ENCODE data around the gene CLSTN3. TPM values are rescaled to one million over a fixed set of nuclear protein-coding genes. Genes with fewer than 3 reads are reported as not detected.

The CLSTN3 gene
- total and polyA plus RNA-seq, 2 experiments from 2014 or later: 5.0 to 46.9 TPM

DNA sequence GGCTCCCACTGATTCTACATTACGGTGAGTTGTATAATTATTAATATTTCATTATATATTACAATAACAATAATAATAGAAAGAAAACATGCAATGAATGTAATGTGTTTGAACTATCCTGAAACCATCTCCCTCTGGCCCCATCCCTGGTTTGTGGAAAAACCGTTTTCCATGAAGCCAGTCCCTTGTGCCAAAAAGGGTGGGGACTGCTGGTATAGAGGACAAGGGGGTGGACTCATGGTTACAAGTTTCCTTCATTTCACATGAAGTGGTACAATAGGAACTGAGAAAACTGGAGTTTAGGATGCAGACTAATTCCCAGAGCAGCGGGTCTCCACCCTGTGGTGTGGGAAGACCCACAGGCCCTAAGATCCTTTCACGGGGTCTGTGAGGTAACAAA is 18.1 kb upstream of the CLSTN3 start:
- no peak overlapping the region for H3K4me3 Mint-ChIP-seq
- H3K9me3 Mint-ChIP-seq: peaks cover 3% of the 10 kb centered on the region; the same call in 1 of the 3 replicates
- H4K20me1 ChIP-seq (replicated peaks; ENCODE audit: insufficient read depth): no peaks in the 10 kb centered on the region
- no peaks in the 10 kb centered on the region for H3K36me3 ChIP-seq (ENCODE audit: insufficient read depth)
- H3K79me2 ChIP-seq (replicated peaks; ENCODE audit: insufficient read depth): peaks cover 2% of the 10 kb centered on the region; the same call in 1 of the 2 replicates
- peaks cover 20% of the 10 kb centered on the region for H3K27me3 Mint-ChIP-seq (ENCODE audit: insufficient read depth, low read depth, poor library complexity)
- no peaks in the 10 kb centered on the region for H3K9me2 ChIP-seq (ENCODE audit: insufficient read depth)
- no peak overlapping the region for H3K4me3 ChIP-seq
- no peak for TF ChIP-seq STAT1 (IDR thresholded peaks at IDR 0.05; ENCODE audit: unreplicated experiment)
- no peak for TF ChIP-seq CREB1 (CRISPR knock-in tag; IDR thresholded peaks at IDR 0.05; ENCODE audit: low read depth)
- no peak for TF ChIP-seq EZH2phosphoT487 (IDR thresholded peaks at IDR 0.05; ENCODE audit: unreplicated experiment)
- no peak for TF ChIP-seq POLR2AphosphoS5 (IDR thresholded peaks at IDR 0.05; ENCODE audit: low read depth)
- TF ChIP-seq JUNB (IDR thresholded peaks at IDR 0.05; ENCODE audit: unreplicated experiment): no peak
- no peak for TF ChIP-seq ZNF114 (CRISPR knock-in tag; IDR thresholded peaks at IDR 0.05)
- TF ChIP-seq EZH2 (IDR thresholded peaks at IDR 0.05; ENCODE audit: low read depth, unreplicated experiment): no peak
- TF ChIP-seq, protein P1, sequence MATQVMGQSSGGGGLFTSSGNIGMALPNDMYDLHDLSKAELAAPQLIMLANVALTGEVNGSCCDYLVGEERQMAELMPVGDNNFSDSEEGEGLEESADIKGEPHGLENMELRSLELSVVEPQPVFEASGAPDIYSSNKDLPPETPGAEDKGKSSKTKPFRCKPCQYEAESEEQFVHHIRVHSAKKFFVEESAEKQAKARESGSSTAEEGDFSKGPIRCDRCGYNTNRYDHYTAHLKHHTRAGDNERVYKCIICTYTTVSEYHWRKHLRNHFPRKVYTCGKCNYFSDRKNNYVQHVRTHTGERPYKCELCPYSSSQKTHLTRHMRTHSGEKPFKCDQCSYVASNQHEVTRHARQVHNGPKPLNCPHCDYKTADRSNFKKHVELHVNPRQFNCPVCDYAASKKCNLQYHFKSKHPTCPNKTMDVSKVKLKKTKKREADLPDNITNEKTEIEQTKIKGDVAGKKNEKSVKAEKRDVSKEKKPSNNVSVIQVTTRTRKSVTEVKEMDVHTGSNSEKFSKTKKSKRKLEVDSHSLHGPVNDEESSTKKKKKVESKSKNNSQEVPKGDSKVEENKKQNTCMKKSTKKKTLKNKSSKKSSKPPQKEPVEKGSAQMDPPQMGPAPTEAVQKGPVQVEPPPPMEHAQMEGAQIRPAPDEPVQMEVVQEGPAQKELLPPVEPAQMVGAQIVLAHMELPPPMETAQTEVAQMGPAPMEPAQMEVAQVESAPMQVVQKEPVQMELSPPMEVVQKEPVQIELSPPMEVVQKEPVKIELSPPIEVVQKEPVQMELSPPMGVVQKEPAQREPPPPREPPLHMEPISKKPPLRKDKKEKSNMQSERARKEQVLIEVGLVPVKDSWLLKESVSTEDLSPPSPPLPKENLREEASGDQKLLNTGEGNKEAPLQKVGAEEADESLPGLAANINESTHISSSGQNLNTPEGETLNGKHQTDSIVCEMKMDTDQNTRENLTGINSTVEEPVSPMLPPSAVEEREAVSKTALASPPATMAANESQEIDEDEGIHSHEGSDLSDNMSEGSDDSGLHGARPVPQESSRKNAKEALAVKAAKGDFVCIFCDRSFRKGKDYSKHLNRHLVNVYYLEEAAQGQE (IDR thresholded peaks at IDR 0.05; ENCODE audit: unreplicated experiment): no peak
- TF ChIP-seq, protein P2, sequence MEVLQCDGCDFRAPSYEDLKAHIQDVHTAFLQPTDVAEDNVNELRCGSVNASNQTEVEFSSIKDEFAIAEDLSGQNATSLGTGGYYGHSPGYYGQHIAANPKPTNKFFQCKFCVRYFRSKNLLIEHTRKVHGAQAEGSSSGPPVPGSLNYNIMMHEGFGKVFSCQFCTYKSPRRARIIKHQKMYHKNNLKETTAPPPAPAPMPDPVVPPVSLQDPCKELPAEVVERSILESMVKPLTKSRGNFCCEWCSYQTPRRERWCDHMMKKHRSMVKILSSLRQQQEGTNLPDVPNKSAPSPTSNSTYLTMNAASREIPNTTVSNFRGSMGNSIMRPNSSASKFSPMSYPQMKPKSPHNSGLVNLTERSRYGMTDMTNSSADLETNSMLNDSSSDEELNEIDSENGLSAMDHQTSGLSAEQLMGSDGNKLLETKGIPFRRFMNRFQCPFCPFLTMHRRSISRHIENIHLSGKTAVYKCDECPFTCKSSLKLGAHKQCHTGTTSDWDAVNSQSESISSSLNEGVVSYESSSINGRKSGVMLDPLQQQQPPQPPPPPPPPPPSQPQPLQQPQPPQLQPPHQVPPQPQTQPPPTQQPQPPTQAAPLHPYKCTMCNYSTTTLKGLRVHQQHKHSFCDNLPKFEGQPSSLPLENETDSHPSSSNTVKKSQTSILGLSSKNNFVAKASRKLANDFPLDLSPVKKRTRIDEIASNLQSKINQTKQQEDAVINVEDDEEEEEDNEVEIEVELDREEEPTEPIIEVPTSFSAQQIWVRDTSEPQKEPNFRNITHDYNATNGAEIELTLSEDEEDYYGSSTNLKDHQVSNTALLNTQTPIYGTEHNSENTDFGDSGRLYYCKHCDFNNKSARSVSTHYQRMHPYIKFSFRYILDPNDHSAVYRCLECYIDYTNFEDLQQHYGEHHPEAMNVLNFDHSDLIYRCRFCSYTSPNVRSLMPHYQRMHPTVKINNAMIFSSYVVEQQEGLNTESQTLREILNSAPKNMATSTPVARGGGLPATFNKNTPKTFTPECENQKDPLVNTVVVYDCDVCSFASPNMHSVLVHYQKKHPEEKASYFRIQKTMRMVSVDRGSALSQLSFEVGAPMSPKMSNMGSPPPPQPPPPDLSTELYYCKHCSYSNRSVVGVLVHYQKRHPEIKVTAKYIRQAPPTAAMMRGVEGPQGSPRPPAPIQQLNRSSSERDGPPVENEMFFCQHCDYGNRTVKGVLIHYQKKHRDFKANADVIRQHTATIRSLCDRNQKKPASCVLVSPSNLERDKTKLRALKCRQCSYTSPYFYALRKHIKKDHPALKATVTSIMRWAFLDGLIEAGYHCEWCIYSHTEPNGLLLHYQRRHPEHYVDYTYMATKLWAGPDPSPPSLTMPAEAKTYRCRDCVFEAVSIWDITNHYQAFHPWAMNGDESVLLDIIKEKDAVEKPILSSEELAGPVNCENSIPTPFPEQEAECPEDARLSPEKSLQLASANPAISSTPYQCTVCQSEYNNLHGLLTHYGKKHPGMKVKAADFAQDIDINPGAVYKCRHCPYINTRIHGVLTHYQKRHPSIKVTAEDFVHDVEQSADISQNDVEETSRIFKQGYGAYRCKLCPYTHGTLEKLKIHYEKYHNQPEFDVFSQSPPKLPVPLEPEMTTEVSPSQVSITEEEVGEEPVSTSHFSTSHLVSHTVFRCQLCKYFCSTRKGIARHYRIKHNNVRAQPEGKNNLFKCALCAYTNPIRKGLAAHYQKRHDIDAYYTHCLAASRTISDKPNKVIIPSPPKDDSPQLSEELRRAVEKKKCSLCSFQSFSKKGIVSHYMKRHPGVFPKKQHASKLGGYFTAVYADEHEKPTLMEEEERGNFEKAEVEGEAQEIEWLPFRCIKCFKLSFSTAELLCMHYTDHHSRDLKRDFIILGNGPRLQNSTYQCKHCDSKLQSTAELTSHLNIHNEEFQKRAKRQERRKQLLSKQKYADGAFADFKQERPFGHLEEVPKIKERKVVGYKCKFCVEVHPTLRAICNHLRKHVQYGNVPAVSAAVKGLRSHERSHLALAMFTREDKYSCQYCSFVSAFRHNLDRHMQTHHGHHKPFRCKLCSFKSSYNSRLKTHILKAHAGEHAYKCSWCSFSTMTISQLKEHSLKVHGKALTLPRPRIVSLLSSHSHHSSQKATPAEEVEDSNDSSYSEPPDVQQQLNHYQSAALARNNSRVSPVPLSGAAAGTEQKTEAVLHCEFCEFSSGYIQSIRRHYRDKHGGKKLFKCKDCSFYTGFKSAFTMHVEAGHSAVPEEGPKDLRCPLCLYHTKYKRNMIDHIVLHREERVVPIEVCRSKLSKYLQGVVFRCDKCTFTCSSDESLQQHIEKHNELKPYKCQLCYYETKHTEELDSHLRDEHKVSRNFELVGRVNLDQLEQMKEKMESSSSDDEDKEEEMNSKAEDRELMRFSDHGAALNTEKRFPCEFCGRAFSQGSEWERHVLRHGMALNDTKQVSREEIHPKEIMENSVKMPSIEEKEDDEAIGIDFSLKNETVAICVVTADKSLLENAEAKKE (CRISPR knock-in tag; IDR thresholded peaks at IDR 0.05): no peak
- TF ChIP-seq, protein P3, sequence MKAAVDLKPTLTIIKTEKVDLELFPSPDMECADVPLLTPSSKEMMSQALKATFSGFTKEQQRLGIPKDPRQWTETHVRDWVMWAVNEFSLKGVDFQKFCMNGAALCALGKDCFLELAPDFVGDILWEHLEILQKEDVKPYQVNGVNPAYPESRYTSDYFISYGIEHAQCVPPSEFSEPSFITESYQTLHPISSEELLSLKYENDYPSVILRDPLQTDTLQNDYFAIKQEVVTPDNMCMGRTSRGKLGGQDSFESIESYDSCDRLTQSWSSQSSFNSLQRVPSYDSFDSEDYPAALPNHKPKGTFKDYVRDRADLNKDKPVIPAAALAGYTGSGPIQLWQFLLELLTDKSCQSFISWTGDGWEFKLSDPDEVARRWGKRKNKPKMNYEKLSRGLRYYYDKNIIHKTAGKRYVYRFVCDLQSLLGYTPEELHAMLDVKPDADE (IDR thresholded peaks at IDR 0.05): no peak
- TF ChIP-seq NANOG (IDR thresholded peaks at IDR 0.05; ENCODE audit: borderline replicate concordance): no peak
- TF ChIP-seq, protein P4, sequence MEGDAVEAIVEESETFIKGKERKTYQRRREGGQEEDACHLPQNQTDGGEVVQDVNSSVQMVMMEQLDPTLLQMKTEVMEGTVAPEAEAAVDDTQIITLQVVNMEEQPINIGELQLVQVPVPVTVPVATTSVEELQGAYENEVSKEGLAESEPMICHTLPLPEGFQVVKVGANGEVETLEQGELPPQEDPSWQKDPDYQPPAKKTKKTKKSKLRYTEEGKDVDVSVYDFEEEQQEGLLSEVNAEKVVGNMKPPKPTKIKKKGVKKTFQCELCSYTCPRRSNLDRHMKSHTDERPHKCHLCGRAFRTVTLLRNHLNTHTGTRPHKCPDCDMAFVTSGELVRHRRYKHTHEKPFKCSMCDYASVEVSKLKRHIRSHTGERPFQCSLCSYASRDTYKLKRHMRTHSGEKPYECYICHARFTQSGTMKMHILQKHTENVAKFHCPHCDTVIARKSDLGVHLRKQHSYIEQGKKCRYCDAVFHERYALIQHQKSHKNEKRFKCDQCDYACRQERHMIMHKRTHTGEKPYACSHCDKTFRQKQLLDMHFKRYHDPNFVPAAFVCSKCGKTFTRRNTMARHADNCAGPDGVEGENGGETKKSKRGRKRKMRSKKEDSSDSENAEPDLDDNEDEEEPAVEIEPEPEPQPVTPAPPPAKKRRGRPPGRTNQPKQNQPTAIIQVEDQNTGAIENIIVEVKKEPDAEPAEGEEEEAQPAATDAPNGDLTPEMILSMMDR (conservative IDR thresholded peaks at IDR 0.05; ENCODE audit: low read depth in 2 of 2): no peak
- TF ChIP-seq ZNF331 (CRISPR knock-in tag; IDR thresholded peaks at IDR 0.05; ENCODE audit: low read depth): no peak
- H3K4me1 ChIP-seq (ENCODE audit: insufficient read depth): peaks cover 12% of the 10 kb centered on the region
- no peaks in the 10 kb centered on the region for H3K27me3 ChIP-seq (ENCODE audit: insufficient read depth)
- H3K27ac ChIP-seq (ENCODE audit: low read depth): no peak overlapping the region
- no peak overlapping the region for H3K27ac Mint-ChIP-seq
- no peak overlapping the region for H3K4me2 ChIP-seq
- ATAC-seq (no peak), DNase-seq (ENCODE audit: low spot score) (no peak)
- peaks cover 16% of the 10 kb centered on the region for H3K4me1 Mint-ChIP-seq
- H2AFZ ChIP-seq: no peak overlapping the region
- H3F3A ChIP-seq (replicated peaks; ENCODE audit: low read depth): no peaks in the 10 kb centered on the region
- peaks cover 6% of the 10 kb centered on the region; the same call in 2 of the 3 replicates for H3K36me3 Mint-ChIP-seq (ENCODE audit: low read depth)
